ENCODE measurements around the gene RAB39A. TPM values are rescaled to one million over a fixed set of nuclear protein-coding genes. Genes with fewer than 3 reads are reported as not detected.
"Not testable (repeated sequence)": the region's sequence is repeated elsewhere in the genome, so short reads cannot be mapped to it uniquely, and the experiment has no call there.

The RAB39A gene
- total RNA-seq, 2 donors from 2014 or later: 0.52 TPM; not detected in 1

DNA sequence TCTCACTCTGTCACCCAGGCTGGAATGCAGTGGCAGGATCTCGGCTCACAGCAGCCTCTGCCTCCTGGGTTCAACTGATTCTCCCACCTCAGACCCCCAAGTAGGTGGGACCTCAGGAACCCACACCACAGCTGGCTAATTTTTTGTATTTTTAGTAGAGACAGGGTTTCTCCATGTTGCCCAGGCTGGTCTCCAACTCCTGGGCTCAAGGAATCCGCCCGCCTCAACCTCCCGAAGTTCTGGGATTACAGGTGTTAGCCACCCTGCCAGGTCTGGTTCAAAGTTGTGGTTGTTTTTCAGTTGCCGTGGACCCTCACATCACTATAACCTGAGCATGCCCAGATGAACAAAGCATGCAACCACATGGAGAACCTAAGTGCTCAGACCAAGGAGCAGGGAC lies 13.0 kb upstream of the RAB39A start:
- no peak for ATAC-seq
- intact Hi-C loops (cut with DNase I): no loop called here
- no peaks in the 10 kb centered on the region for H3K9me3 ChIP-seq
- no peak overlapping the region for H3K27ac ChIP-seq
- H3K36me3 ChIP-seq (replicated peaks in 1 of 2; ENCODE audit: insufficient read depth in 1 of 2, low read depth in 2 of 2): no peaks in the 10 kb centered on the region
- H3K4me3 ChIP-seq: no peak overlapping the region
- H3K27me3 ChIP-seq: no peaks in the 10 kb centered on the region
- WGBS, 2 donors: 25 to 93% methylated on average over 1 to 5 of the region's 5 CpGs
- DNase-seq: no peak
- no peaks in the 10 kb centered on the region for H3K4me1 ChIP-seq
- TF ChIP-seq POLR2A (IDR thresholded peaks at IDR 0.05): no peak
- TF ChIP-seq, protein P1, sequence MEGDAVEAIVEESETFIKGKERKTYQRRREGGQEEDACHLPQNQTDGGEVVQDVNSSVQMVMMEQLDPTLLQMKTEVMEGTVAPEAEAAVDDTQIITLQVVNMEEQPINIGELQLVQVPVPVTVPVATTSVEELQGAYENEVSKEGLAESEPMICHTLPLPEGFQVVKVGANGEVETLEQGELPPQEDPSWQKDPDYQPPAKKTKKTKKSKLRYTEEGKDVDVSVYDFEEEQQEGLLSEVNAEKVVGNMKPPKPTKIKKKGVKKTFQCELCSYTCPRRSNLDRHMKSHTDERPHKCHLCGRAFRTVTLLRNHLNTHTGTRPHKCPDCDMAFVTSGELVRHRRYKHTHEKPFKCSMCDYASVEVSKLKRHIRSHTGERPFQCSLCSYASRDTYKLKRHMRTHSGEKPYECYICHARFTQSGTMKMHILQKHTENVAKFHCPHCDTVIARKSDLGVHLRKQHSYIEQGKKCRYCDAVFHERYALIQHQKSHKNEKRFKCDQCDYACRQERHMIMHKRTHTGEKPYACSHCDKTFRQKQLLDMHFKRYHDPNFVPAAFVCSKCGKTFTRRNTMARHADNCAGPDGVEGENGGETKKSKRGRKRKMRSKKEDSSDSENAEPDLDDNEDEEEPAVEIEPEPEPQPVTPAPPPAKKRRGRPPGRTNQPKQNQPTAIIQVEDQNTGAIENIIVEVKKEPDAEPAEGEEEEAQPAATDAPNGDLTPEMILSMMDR (IDR thresholded peaks at IDR 0.05): no peak

DNA sequence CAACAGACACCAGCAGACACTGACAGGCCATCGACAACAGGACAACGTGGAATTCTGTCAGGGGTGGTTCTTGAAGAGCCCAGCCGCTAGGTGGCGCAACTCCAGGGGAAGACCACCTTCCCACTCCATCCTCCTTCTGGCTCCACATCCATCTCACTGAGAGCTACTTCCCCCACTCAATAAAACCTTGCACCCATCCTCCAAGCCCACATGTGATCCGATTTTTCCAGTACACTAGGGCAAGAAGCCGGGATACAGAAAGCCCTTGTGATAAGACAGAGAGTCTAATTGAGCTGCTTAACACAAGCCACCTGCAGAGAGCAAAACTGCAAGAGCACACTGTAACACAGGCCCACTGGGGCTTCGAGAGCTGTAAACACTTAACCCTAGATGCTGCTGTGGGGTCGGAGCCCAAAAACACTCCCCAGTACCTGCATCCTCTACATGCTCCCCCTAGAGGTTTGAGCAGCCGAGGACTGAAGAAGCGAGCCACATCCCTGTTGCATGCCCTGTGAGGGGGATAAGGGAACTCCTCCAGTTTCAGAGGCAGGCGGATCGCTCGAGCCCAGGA lies 11.5 kb upstream of the RAB39A start:
- H3K4me3 ChIP-seq: no peak overlapping the region
- no peaks in the 10 kb centered on the region for H3K27me3 ChIP-seq
- ATAC-seq (no peak), DNase-seq (no peak)
- no peaks in the 10 kb centered on the region for H3K36me3 ChIP-seq (replicated peaks in 1 of 2; ENCODE audit: insufficient read depth in 1 of 2, low read depth in 2 of 2)
- whole genome bisulfite sequencing, 2 donors: 26% methylated on average over 8 of the region's 13 CpGs; no CpG with 5 or more reads in 1 of the 2 donors
- H3K27ac ChIP-seq: no peak overlapping the region
- TF ChIP-seq, protein P1 (IDR thresholded peaks at IDR 0.05): peak in 4 of 7 experiments; percentile 16 to 26 (median 20)
- no peak for TF ChIP-seq POLR2A (IDR thresholded peaks at IDR 0.05)
- H3K4me1 ChIP-seq: no peaks in the 10 kb centered on the region
- intact Hi-C loops (cut with DNase I): no loop called here
- no peaks in the 10 kb centered on the region for H3K9me3 ChIP-seq

DNA sequence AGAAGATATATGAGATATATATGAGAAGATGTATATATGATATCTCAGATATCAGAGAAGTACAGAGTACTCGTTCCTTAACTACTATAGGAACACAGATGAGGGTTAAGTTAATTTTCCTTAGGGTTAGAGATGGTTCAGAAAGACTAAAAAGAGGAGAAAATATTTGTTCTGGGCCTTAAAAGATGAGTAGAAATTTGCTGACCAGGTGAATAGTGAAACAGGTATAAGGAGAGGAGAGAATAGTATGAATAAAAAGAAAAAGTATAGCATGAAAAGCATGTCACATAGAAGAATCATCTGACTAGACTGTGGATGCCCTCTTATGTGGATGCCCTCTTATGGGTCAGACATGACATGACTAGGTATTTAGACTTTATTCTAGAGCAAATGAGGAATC lies 6.3 kb upstream of the RAB39A start:
- Histone ChIP-seq H3K27ac (no peak overlapping the region), H3K36me3 (replicated peaks in 1 of 2; ENCODE audit: insufficient read depth in 1 of 2, low read depth in 2 of 2) (no peaks in the 10 kb centered on the region), H3K9me3 (no peaks in the 10 kb centered on the region), H3K4me3 (no peak overlapping the region), H3K27me3 (no peaks in the 10 kb centered on the region), H3K4me1 (no peaks in the 10 kb centered on the region)
- DNase-seq (no peak), ATAC-seq (no peak)
- TF ChIP-seq, protein P1 (IDR thresholded peaks at IDR 0.05): no peak
- no peak for TF ChIP-seq POLR2A (IDR thresholded peaks at IDR 0.05)
- intact Hi-C loops (cut with DNase I): no loop called here
- 30 to 41% methylated on average over 1 of the region's 1 CpG for WGBS, 2 donors

DNA sequence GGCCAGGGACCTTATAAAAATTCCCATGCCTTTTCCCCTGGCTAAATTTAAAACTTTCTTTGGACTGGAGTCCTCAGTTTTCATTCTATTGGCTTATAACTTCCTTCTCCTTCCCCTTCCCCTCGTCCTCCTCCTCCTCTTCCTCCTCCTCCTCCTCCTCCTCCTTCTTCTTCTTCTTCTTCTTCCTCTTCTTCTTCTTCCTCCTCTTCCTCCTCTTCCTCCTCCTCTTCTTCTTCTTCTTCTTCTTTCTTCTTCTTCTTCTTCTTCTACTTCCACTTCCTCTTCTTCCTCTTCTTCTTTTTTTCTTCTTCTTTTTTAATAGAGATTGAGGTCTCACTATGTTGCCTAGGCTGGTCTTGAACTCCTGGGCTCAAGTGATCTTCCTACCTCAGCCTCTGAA lies 4.7 kb upstream of the RAB39A start:
- H3K27ac ChIP-seq; H3K36me3 ChIP-seq (replicated peaks in 1 of 2; ENCODE audit: insufficient read depth in 1 of 2, low read depth in 2 of 2); H3K4me1 ChIP-seq; ATAC-seq; H3K27me3 ChIP-seq; H3K9me3 ChIP-seq; DNase-seq; intact Hi-C loops (cut with DNase I); H3K4me3 ChIP-seq: not testable (repeated sequence)
- 11 to 44% methylated on average over 1 of the region's 1 CpG for WGBS, 2 donors

DNA sequence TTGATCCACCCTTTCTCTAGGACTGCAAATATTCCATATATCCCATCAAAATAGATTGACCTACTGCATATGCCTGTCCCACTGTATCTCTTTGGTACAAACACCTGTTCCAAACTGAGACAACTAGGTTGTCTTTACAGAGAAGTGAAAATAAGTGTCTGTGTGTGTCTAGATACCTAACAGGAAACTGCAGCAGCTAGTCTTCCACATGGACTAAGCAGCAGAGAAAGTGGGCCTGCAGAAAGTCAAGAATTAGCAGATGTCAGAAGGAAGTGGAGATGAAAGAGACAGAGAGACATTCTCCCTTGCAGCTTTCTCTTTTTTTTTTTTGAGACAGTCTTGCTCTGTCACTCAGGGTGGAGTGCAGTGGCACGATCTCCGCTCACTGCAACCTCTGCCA lies 3.9 kb upstream of the RAB39A start:
- no peak for TF ChIP-seq POLR2A (IDR thresholded peaks at IDR 0.05)
- TF ChIP-seq, protein P1 (IDR thresholded peaks at IDR 0.05): no peak
- Histone ChIP-seq H3K9me3 (no peaks in the 10 kb centered on the region), H3K4me1 (peaks cover 9% of the 10 kb centered on the region), H3K36me3 (replicated peaks in 1 of 2; ENCODE audit: insufficient read depth in 1 of 2, low read depth in 2 of 2) (no peaks in the 10 kb centered on the region), H3K4me3 (no peak overlapping the region), H3K27ac (no peak overlapping the region), H3K27me3 (peaks cover 0 to 8% of the 10 kb centered on the region in 2 donors)
- no peak for ATAC-seq
- intact Hi-C loops (cut with DNase I): no loop called here
- DNase-seq: no peak
- 76 to 79% methylated on average over 2 of the region's 2 CpGs for WGBS, 2 donors
